Lower lobe of right lung (tissue), 2 donors: ENCODE results near the gene PLA2G4B. TPM values are rescaled to one million over a fixed set of nuclear protein-coding genes. Genes with fewer than 3 reads are reported as not detected.

Experiments
- ATAC-seq, 2 donors: fragments of 200-7000 bp; cut with Tn5 transposase; one replicate each; pipeline ENCODE4 v1.9.1; 2020 to 2022; ENCODE audit warnings: mild to moderate bottlenecking in 2 of 2, moderate library complexity in 2 of 2
- DNase-seq: peaks from one replicate; pipeline ENCODE4 v3.0.0-alpha.2; 2020
- H3K27ac ChIP-seq: fragments of 200-600 bp; one replicate; pipeline ENCODE4 v1.8.0; 2022
- H3K27me3 ChIP-seq: fragments of 200-600 bp; one replicate; pipeline ENCODE4 v1.8.0; 2022; ENCODE audit warnings: low read depth
- H3K36me3 ChIP-seq: fragments of 200-600 bp; one replicate; pipeline ENCODE4 v1.8.0; 2022; ENCODE audit warnings: mild to moderate bottlenecking
- H3K4me1 ChIP-seq: fragments of 200-600 bp; one replicate; pipeline ENCODE4 v1.8.0; 2022
- H3K4me3 ChIP-seq: fragments of 200-600 bp; one replicate; pipeline ENCODE4 v1.8.0; 2022; ENCODE audit warnings: mild to moderate bottlenecking
- H3K9me3 ChIP-seq: fragments of 200-600 bp; one replicate; pipeline ENCODE4 v1.8.0; 2022
- CTCF ChIP-seq: fragments of 200-600 bp; IDR thresholded peaks from one replicate; pipeline ENCODE4 v1.8.0; 2022; ENCODE audit warnings: antibody characterized with exemption, mild to moderate bottlenecking
- intact Hi-C: fragments of 100-400 bp; cut with DNase I; formaldehyde crosslinking; loops from one replicate; pipeline ENCODE4 v1.11.0; 2022
- total RNA-seq: library from RNA; stranded (reverse); fragmentation: NEBNext Ultra II Directional; extraction: Animal tissue kit (Norgen Biotek cat#: 25700); gene quantifications from one replicate; pipeline ENCODE4 v1.2.1, GENCODE V29; 2021
- donor health status: DM: no; HTN: yes; CAD: no; lungs with severe emphysema.

The PLA2G4B gene
- total RNA-seq, 1 donor from 2014 or later = 13.8 TPM

- H3K36me3 ChIP-seq = no peaks in the 10 kb centered on the region
- H3K27me3 ChIP-seq = no peaks in the 10 kb centered on the region
- DNase-seq (no peak), ATAC-seq (no peak)
- H3K27ac ChIP-seq = no peak overlapping the region
- H3K4me1 ChIP-seq = no peaks in the 10 kb centered on the region
- no peak for TF ChIP-seq CTCF
- intact Hi-C loops = no loop called here
- H3K4me3 ChIP-seq = no peak overlapping the region
- no peaks in the 10 kb centered on the region for H3K9me3 ChIP-seq
These were observed 36.1 kb downstream of the PLA2G4B start for GRCh38 chr15:41874736-41875135.

GRCh38 chr15:41876007-41876406, 37.4 kb downstream of the PLA2G4B start:
- Histone ChIP-seq H3K36me3 (no peaks in the 10 kb centered on the region), H3K4me3 (no peak overlapping the region), H3K27me3 (peaks cover 8% of the 10 kb centered on the region), H3K9me3 (no peaks in the 10 kb centered on the region), H3K4me1 (no peaks in the 10 kb centered on the region), H3K27ac (no peak overlapping the region)
- intact Hi-C loops = no loop called here
- no peak for TF ChIP-seq CTCF
- ATAC-seq (no peak), DNase-seq (no peak)

- Histone ChIP-seq H3K4me1 (peaks cover 3% of the 10 kb centered on the region), H3K36me3 (no peaks in the 10 kb centered on the region), H3K27me3 (peaks cover 10% of the 10 kb centered on the region), H3K9me3 (no peaks in the 10 kb centered on the region), H3K27ac (no peak overlapping the region), H3K4me3 (no peak overlapping the region)
- intact Hi-C loops = no loop called here
- ATAC-seq = no peak
- DNase-seq = no peak
- TF ChIP-seq CTCF = no peak
These were observed 38.0 kb downstream of the PLA2G4B start for GRCh38 chr15:41876689-41877088.

- Histone ChIP-seq H3K27me3 (peaks cover 10% of the 10 kb centered on the region), H3K27ac (no peak overlapping the region), H3K9me3 (no peaks in the 10 kb centered on the region), H3K36me3 (no peaks in the 10 kb centered on the region), H3K4me3 (no peak overlapping the region), H3K4me1 (peaks cover 14% of the 10 kb centered on the region)
- TF ChIP-seq CTCF = no peak
- DNase-seq (no peak), ATAC-seq (peak in 1 of 2 donors; percentile 45)
- intact Hi-C loops = no loop called here
These were observed 39.1 kb downstream of the PLA2G4B start for GRCh38 chr15:41877631-41878354.

- no peaks in the 10 kb centered on the region for H3K36me3 ChIP-seq
- ATAC-seq (peak in 1 of 2 donors; percentile 25), DNase-seq (no peak)
- H3K27me3 ChIP-seq = peaks cover 10% of the 10 kb centered on the region
- peaks cover 17% of the 10 kb centered on the region for H3K4me1 ChIP-seq
- intact Hi-C loops = no loop called here
- no peak for TF ChIP-seq CTCF
- H3K9me3 ChIP-seq = no peaks in the 10 kb centered on the region
- no peak overlapping the region for H3K27ac ChIP-seq
- no peak overlapping the region for H3K4me3 ChIP-seq
These were observed 39.7 kb downstream of the PLA2G4B start for GRCh38 chr15:41878355-41878699.
